Islet precursor cell (in vitro differentiated cells): ENCODE results near the gene NDUFB10.

Experiments
- DNase-seq: peaks from one replicate; pipeline ENCODE4 v3.0.0-alpha.2; 2018

The NDUFB10 gene

GRCh38 chr16:1973461-1974156 lies 14.3 kb downstream of the NDUFB10 start:
- DNase-seq, result no peak

- no peak for DNase-seq
These were observed 15.1 kb downstream of the NDUFB10 start for GRCh38 chr16:1974157-1975070.

GRCh38 chr16:1975432-1976215 lies 16.3 kb downstream of the NDUFB10 start:
- no peak for DNase-seq

DNA sequence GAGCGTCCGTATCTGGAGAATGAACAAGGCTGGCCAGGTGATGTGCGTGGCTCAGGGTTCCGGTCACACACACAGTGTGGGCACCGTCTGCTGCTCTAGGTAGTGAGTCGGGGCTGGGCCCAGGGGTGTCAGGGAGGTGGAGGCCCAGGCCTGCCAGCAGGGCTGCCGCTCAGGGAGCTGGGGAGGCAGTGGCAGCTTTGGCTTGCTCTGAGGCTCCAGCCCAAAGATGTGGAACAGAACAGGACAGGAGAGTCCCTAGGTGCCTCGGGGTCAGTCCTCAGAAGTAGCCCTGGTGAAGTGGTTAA lies 16.8 kb downstream of the NDUFB10 start:
- DNase-seq, result no peak

- no peak for DNase-seq
These were observed 17.9 kb downstream of the NDUFB10 start for GRCh38 chr16:1976951-1977874.

- no peak for DNase-seq
These were observed 18.5 kb downstream of the NDUFB10 start for GRCh38 chr16:1977875-1978268.

GRCh38 chr16:1978476-1979120 lies 19.3 kb downstream of the NDUFB10 start:
- no peak for DNase-seq

- DNase-seq, result peak; percentile 85
These were observed 20.1 kb downstream of the NDUFB10 start for GRCh38 chr16:1979271-1980029.

DNA sequence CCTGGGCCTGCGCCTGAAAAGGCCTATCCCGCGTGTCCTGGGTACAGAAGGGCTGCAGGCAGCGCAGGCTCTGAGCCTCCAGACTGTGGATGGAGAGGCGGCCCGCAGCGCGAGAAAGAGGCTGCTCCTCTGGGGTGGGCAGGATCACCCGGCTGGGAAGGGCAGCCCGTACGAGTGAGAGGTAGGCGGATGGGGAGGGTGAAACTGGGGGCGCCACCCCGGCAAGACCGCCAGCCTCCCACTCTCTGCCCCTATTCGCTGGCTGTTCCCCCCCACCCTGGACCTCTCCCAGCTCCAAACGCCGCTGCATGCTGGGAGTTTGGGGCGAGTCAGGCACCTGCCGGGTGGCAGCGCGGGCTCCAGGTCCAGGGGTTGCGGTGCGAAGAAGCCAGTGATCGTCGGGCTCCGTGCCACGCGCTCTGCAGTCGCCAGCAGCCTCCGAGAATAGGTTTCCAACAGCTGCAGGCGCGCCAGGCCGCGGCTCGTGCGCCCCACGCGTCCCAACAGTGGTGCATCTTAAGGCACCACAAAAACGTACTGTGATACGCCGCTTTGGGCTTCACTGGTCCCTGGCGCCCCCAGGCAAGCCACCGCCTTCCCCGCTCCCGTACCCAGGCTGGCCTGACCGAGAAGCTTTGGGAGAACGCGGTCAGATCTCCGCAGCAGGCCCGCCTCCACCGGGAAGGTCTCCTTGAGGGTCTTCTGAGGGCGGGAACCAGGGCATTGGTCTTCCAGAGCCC lies 20.9 kb downstream of the NDUFB10 start:
- DNase-seq, result no peak

GRCh38 chr16:1980770-1981087 lies 21.4 kb downstream of the NDUFB10 start:
- DNase-seq, result no peak

GRCh38 chr16:1981398-1981836 lies 22.1 kb downstream of the NDUFB10 start, which contains the start of gene NOXO1:
NOXO1 (minus strand) TSS chr16:1981469; CDS start chr16:1981179, 290 bp downstream.
- no peak for DNase-seq

DNA sequence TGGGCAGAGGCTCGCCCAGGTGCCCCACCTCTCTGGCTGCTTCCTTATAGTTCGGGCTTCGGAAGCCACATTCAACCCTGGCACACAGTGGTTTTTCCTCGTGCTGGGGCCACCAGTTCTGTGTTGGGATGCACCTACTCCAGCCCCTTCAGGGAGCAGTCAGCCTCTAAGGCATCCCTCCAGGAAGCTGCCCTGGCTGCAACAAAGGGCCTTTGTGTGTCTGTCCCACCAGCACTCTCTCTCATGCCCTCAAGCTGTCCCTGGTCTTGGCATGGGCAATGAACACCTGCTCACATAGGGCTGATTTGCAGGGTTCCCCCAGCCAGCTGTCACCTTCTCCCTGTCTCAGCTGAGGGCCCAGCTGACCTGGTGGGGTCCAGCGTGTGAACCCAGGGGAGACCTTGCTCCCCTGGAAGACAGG lies 22.7 kb downstream of the NDUFB10 start:
- no peak for DNase-seq

DNA sequence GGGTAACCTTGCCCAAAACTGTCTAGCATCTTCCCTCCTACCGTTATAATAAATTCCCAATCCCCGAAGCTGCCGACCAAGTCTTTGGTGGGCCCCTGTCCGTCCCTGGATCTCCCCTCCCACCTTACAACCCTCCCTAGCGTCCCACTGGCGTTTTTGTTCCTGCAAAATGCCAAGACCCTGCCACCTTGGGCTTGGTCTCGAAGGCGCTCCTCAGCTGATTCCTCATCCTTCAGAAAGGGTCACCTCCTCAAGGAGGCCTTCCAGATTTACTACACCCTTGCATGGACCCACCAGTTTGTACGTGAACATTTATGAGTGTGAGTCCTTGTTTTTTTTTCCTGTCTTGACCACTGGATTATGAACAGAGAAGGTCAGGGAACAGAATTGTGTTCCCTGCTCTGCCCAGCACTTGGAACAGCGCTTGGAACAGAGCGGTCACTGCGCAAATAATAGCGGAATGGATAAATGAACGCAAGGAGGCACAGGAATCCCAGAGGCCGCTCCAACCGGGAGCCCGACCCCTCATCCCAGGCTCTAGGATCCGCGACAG lies 23.7 kb downstream of the NDUFB10 start:
- no peak for DNase-seq

GRCh38 chr16:1983544-1984346 lies 24.4 kb downstream of the NDUFB10 start, which contains the start of gene GFER:
GFER (plus strand) TSS chr16:1984193; CDS start chr16:1984219, 26 bp downstream.
- peak; percentile 97 for DNase-seq

- DNase-seq, result no peak
These were observed 25.2 kb downstream of the NDUFB10 start for GRCh38 chr16:1984347-1985225.

DNA sequence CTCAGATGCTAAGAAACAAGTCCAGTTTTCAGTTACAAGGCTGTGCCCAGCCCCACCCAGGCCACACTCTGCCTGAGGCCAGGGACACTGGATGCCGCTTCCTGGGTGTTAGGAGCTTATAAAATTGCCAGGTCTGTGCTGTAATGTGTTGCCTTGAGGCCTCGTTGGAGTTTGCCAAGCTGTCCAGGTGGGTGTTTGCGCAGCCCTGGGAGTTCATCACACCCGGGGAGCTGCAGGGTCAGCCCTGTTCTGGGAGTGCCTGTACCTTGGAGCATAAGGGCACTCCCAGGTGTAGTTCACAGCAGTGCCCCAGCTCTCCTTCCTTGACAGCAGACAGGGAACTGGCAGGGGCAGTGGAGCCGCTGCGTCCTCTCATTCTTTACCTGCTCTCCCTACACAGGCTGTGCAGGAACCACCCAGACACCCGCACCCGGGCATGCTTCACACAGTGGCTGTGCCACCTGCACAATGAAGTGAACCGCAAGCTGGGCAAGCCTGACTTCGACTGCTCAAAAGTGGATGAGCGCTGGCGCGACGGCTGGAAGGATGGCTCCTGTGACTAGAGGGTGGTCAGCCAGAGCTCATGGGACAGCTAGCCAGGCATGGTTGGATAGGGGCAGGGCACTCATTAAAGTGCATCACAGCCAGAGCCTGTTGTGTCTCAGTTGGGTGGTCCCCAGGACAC lies 26.3 kb downstream of the NDUFB10 start:
- no peak for DNase-seq

DNA sequence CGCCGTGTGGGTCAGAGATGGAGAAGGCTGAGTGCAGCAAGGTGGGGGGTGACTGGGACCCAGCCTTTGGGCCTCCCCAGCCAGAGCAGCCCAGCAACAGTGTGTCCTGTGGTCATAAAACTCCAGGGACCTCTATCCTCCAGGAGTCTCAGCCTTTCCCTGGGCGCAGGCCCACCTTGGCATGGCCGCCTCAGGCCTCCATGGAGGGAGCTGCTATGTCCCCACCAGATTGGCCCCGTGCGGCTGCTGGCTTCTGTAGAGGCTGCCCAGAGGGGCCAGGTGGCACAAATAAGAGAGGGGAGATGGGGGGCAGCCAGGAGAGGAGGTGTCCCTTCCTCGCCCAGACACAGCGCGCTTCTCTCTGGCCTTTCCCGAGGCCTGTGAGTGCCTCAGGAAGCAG lies 27.9 kb downstream of the NDUFB10 start:
- no peak for DNase-seq
